DND-41 (cell line): ENCODE measurements around the gene BRCC3.

ENCODE experiments used
- ATAC-seq: fragments of 200-7000 bp; cut with Tn5 transposase; 3 replicates; pipeline ENCODE4 v1.9.1; 2021; ENCODE audit warnings: low read depth; ENCODE audit not compliant: insufficient read depth
- DNase-seq: peaks from one replicate; pipeline ENCODE4 v3.0.0-alpha.2; 2020
- H2AFZ ChIP-seq: 2 replicates; pipeline ENCODE4 v1.6.0; 2012; ENCODE audit warnings: low read depth, low read length
- H3K27ac ChIP-seq: 2 replicates; pipeline ENCODE4 v1.5.1; 2012; ENCODE audit warnings: low read length, inconsistent platforms
- H3K27me3 ChIP-seq: fragments of 200-600 bp; sonication (generic); 2 replicates; pipeline ENCODE4 v1.6.0; 2012; ENCODE audit warnings: low read length, mild to moderate bottlenecking, inconsistent platforms; ENCODE audit not compliant: insufficient read depth, poor library complexity
- H3K36me3 ChIP-seq: 2 replicates; pipeline ENCODE4 v1.5.1; 2012; ENCODE audit warnings: low read length, inconsistent platforms; ENCODE audit not compliant: insufficient read depth
- H3K4me1 ChIP-seq: 2 replicates; pipeline ENCODE4 v1.5.1; 2012; ENCODE audit warnings: mild to moderate bottlenecking, low read length; ENCODE audit not compliant: insufficient read depth
- H3K4me2 ChIP-seq: 2 replicates; pipeline ENCODE4 v1.6.0; 2012; ENCODE audit warnings: mild to moderate bottlenecking, moderate library complexity, low read length, inconsistent platforms; ENCODE audit not compliant: insufficient read depth
- H3K4me3 ChIP-seq, 2 experiments: fragments of 200-600 bp in 1 of 2; shearing (Covaris generic) in 1 of 2; 2 replicates each; pipeline ENCODE4 v1.5.1; 2012 to 2016; ENCODE audit warnings: inconsistent platforms in 2 of 2, low read length in 2 of 2, mild to moderate bottlenecking in 2 of 2, low read depth in 1 of 2, moderate library complexity in 1 of 2
- H3K79me2 ChIP-seq: 2 replicates; pipeline ENCODE4 v1.6.0; 2012; ENCODE audit warnings: low read length, inconsistent platforms; ENCODE audit not compliant: insufficient read depth
- H3K9ac ChIP-seq: 2 replicates; pipeline ENCODE4 v1.6.0; 2012; ENCODE audit warnings: low read depth, mild to moderate bottlenecking, inconsistent platforms, low read length, moderate library complexity
- H3K9me3 ChIP-seq: 2 replicates; pipeline ENCODE4 v1.5.1; 2012; ENCODE audit warnings: low read length, moderate library complexity, mild to moderate bottlenecking, inconsistent platforms; ENCODE audit not compliant: insufficient read depth, severe bottlenecking
- H4K20me1 ChIP-seq: 2 replicates; pipeline ENCODE4 v1.6.0; 2012; ENCODE audit warnings: low read length; ENCODE audit not compliant: insufficient read depth
- EZH2 ChIP-seq: IDR thresholded peaks from 3 replicates; pipeline ENCODE4 v1.6.1; 2012; ENCODE audit warnings: borderline replicate concordance, low read depth, mild to moderate bottlenecking, moderate library complexity, low read length, inconsistent platforms; ENCODE audit not compliant: severe bottlenecking
- TF ChIP-seq, protein P1 (sequence below): IDR thresholded peaks from 2 replicates; pipeline ENCODE4 v1.5.1; 2012; ENCODE audit warnings: borderline replicate concordance, low read length, moderate library complexity, mild to moderate bottlenecking; ENCODE audit not compliant: poor library complexity, severe bottlenecking; ENCODE audit errors: extremely low read depth

Gene BRCC3

DNA sequence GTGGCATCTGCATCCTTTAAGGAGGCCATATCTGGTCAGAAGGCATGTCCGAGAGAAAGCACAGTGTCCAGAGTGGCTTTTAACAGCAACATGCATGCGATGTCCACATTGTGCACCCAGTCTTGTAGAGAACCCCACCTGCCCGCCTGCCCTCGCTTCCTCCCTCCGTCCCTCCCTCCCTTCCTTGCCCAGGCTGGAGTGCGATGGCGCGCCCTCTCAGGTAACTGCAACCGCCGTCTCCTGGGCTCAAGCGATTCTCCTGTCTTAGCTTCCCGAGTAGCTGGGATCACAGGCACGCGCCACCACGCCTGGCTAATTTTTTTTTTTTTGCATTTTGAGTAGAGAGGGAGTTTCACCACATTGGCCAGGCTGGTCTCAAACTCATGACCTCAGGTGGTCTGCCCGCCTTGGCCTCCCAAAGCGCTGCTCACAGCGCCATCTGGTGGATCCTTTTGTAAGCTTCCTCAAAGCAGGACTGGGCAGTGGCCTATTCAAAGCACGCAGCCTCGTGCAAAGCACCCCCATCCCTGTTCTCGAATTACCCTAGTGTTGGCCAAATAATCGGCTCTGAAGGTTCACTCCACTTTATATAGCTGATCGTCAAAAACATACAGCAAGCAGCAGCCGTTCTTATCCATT is 15.0 kb downstream of the BRCC3 start:
- Histone ChIP-seq H2AFZ (no peak overlapping the region), H3K27ac (no peak overlapping the region), H3K4me3 (no peak overlapping the region), H3K9ac (no peak overlapping the region), H3K27me3 (no peaks in the 10 kb centered on the region), H3K9me3 (no peaks in the 10 kb centered on the region), H3K4me1 (no peaks in the 10 kb centered on the region), H3K4me2 (no peak overlapping the region), H3K79me2 (no peaks in the 10 kb centered on the region), H3K36me3 (peaks cover 27% of the 10 kb centered on the region), H4K20me1 (no peaks in the 10 kb centered on the region; the same call in 1 of the 2 replicates)
- ATAC-seq (peak; percentile 60; the same call in 2 of the 3 replicates), DNase-seq (peak; percentile 36)
- TF ChIP-seq, protein P1, sequence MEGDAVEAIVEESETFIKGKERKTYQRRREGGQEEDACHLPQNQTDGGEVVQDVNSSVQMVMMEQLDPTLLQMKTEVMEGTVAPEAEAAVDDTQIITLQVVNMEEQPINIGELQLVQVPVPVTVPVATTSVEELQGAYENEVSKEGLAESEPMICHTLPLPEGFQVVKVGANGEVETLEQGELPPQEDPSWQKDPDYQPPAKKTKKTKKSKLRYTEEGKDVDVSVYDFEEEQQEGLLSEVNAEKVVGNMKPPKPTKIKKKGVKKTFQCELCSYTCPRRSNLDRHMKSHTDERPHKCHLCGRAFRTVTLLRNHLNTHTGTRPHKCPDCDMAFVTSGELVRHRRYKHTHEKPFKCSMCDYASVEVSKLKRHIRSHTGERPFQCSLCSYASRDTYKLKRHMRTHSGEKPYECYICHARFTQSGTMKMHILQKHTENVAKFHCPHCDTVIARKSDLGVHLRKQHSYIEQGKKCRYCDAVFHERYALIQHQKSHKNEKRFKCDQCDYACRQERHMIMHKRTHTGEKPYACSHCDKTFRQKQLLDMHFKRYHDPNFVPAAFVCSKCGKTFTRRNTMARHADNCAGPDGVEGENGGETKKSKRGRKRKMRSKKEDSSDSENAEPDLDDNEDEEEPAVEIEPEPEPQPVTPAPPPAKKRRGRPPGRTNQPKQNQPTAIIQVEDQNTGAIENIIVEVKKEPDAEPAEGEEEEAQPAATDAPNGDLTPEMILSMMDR: peak; percentile 60
- no peak for TF ChIP-seq EZH2

DNA sequence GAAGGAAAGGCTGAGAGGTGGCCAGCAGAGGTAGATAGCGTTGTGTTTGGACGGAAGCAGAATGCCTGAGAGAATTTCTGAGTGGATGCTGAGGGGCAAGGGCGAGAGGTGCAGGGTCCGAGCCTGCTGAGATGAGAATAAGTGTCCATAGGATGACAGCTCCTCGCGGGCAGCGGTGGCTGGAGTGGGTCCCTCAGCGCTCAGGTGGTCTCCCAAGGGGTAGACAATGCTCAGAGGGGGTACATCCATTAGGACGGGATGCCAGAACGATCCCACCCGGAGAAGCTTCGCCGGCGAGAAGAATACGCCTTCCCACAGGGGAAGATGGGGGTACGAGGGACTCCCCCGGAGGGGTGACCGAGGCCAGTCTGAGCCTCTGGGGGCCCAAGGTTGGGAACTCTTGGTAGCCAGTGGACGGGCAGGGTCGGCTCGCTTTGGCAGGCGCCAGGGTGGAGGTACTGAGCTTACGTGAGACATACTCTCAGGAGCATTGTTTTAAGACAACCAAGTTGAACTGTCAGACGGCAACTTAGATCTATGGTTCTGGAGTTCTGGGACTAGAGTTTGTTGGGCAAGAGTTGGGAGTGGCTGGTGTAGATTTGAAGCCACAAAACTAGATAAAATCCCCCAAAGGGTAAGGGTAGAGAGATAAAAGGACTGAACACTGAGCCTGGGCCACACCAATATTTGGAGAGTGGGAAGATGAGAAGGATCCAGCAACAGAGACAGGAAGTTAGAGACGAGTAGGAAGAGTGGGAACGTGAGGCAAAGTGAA is 15.8 kb downstream of the BRCC3 start:
- no peak for DNase-seq
- Histone ChIP-seq H3K36me3 (peaks cover 27% of the 10 kb centered on the region), H3K79me2 (no peaks in the 10 kb centered on the region), H4K20me1 (no peaks in the 10 kb centered on the region; the same call in 1 of the 2 replicates), H3K27me3 (no peaks in the 10 kb centered on the region), H3K4me1 (no peaks in the 10 kb centered on the region), H3K4me3 (no peak overlapping the region), H3K4me2 (no peak overlapping the region), H3K9ac (no peak overlapping the region), H2AFZ (no peak overlapping the region), H3K9me3 (no peaks in the 10 kb centered on the region), H3K27ac (no peak overlapping the region)
- no peak for ATAC-seq
- TF ChIP-seq, protein P1: no peak

DNA sequence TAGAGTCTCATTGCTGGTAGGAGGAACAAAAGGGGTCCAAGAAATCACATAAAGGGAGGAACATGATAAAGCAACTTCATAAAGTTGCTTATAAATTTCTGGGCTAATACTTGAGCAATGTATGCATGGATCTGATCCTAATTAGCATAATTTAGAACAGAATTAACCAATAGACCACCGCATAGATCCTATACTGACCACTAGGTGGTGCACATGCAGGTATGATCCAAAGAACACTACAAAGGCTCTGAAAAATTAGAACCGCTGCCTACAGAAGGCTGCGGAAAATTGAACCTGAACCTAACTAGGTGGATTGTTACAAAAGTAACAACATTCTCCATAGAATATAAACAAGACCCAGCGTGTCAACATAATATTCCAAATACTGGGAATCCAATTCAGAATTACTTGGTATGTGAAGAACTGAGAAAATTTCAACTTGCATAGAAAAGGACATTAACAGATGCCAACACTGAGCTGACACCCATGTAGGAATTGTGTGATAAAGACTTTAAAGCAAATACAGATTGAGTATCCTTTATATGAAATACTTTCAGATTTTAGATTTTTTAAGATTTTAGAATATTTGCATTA is 23.3 kb downstream of the BRCC3 start:
- no peak for TF ChIP-seq EZH2
- TF ChIP-seq, protein P1: peak; percentile 74
- DNase-seq (peak; percentile 30), ATAC-seq (peak; percentile 78)
- H3K4me3 ChIP-seq: no peak overlapping the region
- no peak overlapping the region for H3K27ac ChIP-seq
- no peak overlapping the region for H3K4me2 ChIP-seq
- no peak overlapping the region for H3K9ac ChIP-seq
- H3K4me1 ChIP-seq: no peaks in the 10 kb centered on the region
- peaks cover 19% of the 10 kb centered on the region; the same call in 1 of the 2 replicates for H3K36me3 ChIP-seq
- no peaks in the 10 kb centered on the region for H3K79me2 ChIP-seq
- no peak overlapping the region for H2AFZ ChIP-seq
- no peaks in the 10 kb centered on the region for H4K20me1 ChIP-seq
- no peaks in the 10 kb centered on the region for H3K9me3 ChIP-seq
- H3K27me3 ChIP-seq: no peaks in the 10 kb centered on the region
